Epidermal melanocyte (primary cell): ENCODE data around the gene SPTB.
"Not testable (repeated sequence)": the region's sequence is repeated elsewhere in the genome, so short reads cannot be mapped to it uniquely, and the experiment has no call there.

ENCODE experiments used
- DNase-seq: peaks from one replicate; pipeline ENCODE4 v3.0.0; 2011; ENCODE audit warnings: low spot score; ENCODE audit not compliant: insufficient read length

Gene SPTB

DNA sequence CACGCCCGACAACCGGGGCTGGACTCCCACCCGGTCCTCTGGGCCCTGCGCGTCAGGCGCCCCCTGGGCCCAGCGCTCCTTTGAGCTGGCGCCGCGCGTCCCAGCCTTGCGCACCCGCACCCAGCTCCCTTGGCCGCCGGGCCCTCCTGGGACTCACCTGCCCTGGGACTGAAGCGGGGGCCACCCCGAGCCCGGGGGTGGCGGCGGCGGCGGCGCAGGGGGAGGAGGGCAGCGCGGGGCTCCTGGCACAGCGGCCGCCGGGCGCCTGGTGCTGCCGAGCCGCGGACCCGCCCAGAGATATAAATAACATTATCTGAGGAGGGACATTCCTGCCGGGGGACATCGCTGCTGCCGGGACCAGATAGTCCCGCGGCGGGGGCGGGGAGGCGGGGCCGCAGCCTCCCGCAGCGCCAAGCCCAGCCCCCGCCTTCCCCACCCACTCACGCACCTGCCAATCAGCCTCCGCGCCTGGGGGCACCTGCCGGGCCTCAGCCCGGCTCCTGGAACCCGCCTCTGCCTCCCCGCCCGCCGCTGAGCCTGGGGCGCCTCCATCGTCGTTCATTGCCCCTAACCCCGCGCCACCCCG lies at the start of gene SPTB:
SPTB (minus strand) TSS at position 273 of the 586 bp plus-strand sequence. CDS start 56,813 bp downstream, outside the sequence.
- no peak for DNase-seq

DNA sequence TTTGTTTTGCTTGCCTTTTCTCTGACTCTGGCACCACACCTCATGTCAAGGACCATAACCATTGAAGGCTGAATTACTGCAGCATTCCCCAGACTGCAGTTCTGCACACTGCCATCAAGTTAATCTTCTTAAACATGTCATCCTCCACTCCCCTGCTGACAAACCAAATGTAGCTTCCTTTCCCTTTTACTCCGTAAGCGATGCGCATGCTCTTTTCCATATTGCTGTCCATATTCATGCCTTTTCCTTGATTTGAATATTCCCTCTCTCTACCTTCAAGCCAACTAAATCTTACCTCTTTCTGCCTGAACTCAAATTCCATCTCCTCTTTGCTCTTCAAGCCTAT lies 49.3 kb upstream of the SPTB start:
- no peak for DNase-seq

DNA sequence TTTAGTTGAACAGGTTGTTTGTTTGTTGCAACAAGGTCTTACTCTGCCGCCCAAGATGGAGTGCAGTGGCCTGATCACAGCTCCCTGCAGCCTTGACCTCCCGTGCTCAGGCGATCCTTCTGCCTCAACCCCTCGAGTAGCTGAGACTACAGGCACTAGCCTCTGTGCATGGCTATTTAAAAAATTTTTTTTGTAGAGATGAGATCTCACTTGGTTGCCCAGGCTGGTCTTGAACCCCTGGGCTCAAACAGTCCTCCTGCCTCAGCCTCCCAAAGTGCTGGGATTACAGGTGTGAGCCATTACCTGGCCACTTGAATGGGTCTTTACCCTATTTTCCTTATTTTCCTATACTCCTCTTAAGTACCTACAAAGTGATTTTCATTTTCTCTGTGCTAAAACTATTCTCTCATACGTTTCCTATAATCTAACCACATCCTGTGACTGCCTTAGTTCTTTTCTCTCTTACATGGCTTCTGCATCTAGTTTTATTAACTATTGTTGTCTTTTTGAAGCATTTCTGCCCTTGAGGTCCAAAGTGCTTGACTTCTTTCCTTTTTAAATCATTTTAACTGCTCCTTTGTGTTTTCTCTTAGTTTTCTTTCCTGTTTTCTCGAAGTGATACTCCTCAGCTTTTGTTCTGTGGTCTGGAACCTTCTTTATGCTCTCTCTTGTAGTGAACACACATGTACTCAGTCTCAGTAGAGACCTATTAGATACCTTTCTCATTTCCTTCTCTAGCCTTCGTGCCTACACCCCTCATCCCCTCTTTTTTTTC lies 48.7 kb upstream of the SPTB start:
- DNase-seq, result no peak

DNA sequence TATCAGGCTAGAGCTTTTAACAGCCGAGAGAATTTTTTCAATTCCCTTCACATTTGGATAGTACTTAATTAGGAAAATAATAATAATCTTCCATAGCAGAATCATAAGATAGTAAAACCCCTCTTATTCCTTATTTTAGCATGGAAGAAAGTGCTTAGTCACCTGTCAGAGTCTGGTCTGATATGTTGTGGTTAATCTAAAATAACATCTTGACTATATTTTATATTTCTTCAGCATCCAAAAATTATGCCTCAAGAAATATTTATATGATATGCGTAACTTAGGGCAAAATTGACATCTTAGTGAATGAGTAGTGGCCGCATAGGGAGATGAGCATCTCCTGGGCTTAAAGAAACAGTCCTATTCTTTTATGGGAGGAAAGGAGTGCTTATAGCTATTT lies 47.3 kb upstream of the SPTB start:
- no peak for DNase-seq

DNA sequence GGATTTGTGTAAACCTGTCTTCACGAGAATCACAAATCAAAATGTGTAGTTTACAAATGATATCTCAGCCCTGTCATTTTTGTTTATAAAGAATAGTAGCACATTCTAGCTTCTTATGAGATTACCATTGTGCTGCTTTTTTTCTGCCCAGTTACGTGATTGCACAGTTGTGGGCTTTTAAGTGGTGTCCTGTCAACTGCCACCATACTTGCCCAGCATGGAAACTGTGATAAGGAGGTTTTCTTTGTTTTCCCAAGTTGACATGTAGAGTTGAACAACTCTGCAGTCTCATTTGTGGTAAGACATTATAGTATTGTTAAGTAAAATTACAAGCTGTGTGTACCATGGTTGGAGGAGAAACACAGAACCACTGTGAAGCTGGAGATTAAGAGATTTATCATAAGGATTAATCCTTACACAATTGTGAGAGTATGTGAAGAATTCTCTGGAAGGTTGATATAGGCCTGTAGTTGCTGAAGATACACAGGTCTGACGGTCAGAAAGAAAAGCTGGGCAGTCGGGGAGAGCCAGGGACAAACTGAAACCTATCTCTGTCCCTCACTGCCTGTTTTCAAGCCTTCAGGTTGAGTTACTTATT lies 46.8 kb upstream of the SPTB start:
- no peak for DNase-seq

DNA sequence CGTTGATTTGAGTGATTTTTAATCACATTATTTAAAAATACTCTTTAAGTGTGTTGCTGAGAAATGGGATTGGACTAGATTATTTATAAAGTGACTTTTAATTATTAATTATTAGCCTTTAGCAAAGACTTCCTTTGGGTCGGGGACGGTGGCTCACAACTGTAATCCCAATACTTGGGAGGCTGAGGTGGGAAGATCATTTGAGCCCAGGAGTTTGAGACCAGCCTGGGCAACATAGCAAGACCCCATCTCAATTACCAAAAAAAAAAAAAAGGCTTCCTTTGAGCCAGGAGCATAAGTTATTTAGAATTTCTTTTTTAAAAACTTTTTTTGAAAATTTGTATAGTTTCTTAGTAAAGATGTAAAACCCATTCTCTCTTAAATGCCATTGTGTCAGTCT lies 43.3 kb upstream of the SPTB start:
- no peak for DNase-seq

DNA sequence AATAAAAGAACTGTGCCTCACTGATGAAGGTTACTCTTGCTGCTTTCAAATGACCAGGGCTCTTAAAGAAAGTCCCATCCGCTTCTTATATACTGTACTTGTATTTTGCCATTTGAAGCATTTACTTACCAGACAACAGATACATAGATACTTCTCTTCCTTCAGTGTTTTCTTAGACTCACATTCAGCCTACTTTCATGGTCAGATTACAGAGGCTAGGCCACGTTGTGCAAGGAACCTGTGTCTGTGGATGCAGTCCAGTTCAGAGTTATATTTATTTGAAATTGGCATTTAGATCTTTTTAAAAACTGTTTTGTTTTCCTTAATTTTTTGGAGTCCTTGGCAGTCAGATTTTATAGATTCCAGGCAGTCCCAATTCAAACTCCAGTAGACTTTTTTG lies 40.8 kb upstream of the SPTB start:
- no peak for DNase-seq

DNA sequence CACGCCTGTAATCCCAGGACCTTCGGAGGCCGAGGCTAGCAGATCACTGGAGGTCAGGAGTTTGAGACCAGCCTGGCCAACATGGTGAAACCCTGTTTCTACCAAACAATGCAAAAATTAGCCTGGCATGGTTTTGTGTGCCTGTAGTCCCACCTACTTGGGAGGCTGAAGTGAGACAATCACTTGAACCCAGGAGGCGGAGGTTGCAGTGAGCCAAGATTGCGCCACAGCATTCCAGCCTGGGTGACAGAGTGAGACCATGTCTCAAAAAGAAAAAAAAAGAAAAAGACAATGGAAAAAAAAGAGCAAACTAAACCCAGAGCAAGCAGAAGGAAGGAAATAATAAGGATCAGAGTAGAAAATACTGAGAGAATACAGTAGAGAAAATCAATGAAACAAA lies 39.9 kb upstream of the SPTB start:
- DNase-seq, result no peak

DNA sequence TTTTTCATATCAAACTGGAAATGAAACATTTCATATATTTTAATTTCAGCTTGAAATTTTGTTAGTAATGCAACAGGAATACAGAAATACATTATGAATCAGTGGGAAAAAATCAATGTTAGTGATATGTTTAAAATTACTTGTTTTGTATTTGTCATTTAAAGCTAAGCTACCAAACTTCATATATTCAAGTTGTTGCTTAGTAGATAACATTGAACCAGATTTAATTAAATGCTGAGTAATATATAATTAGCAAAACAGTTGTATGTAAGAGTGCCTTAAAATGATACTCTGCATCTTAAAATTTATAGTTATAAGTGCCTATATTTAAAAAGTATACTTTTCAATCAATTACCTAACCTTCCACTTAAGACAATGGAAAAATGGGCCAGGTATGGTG lies 39.5 kb upstream of the SPTB start:
- no peak for DNase-seq

DNA sequence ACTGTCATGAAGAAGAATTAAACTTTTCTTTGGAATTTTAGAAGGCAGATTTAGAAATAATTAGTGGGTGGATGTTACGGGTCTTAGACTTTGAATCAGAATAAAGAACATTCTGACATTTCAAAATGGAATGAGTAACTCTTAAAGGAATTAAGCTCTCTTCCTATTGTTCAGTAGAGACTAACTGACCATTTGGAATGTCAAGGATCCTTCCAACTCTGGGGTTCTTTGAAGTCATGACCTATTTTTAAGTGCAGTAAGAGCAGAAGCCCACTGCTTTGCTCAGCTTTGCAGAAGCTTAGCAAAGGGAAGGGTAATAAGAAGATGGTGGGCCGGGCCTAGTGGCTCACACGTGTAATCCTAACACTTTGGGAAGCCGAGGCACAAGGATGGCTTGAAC lies 38.5 kb upstream of the SPTB start:
- no peak for DNase-seq

DNA sequence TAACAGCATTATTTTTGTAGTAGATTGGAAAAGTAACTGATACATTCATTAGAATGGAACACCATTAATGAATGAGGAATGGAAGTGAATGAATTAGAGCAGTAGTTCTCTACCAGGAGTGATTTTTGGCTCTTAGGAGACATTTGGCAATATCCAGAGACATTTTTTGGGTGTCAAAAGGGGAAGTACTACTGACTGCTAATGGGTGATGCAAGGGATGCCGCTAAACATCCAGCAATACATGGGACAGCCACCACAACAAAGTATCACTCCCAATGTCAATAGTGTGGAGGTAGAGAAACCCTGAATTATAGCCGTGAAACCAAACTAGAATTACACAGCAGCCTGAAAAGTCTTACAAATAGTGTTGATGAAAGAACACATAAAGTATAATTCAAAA lies 36.1 kb upstream of the SPTB start:
- DNase-seq, result no peak

DNA sequence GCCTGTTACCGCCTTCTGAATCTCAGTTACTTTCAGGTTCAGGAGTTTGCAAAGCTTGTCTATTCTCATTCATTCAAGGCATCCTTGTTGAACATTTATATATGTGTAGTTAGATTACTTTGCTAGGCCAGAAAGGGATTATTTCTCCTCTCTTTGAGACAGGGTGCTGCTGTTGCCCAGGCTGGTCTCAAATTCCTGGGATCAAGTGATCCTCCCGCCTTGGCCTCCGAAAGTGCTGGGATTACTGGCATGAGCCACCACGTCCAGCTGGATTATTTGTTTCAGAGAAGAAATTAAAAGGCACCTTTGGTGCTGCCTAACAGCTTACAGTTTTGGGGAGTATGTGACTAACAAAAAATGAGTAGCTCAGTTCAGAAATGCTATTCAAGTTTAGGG lies 35.3 kb upstream of the SPTB start:
- no peak for DNase-seq

DNA sequence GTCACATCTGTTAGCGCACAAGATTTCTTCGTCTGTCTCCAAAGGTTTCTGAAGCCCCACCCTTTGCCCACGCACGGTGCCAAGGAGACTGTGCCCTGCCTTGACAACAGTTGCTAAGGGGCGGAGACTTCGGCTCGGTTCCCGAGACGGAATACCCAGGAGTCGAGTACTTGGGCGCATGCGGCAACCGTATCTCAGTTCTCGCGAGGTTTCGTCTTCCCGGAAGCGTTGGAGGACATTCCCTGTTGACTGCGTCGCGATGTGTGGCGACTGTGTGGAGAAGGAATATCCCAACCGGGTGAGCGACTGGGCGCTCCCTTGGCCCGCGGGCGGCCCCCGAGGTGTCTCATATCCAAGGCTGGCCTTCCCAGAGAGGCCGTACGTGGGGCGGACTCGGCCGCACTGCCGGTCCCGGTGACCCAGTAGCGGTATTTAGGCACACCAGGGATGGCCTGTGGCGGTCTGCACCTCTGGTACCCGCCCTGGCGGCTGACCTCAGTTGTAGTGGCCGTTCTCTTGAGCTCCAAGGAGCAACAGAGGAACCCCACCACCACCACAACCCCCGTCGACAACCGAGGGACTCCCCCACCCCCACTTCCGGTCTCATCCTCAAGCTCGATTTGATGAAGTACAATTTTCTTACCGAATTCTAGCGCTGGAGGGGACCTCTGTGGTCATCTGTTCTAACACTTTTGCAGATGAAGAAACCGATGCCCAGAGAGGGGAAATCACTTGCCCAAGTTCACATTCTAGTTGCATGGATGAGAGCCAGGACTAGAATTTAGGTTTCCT lies 34.7 kb upstream of the SPTB start, which contains the start of gene CHURC1:
CHURC1 (plus strand) TSS at position 219 of the 792 bp plus-strand sequence; CDS start at position 260, 41 bp downstream.
- peak; percentile 81 for DNase-seq

DNA sequence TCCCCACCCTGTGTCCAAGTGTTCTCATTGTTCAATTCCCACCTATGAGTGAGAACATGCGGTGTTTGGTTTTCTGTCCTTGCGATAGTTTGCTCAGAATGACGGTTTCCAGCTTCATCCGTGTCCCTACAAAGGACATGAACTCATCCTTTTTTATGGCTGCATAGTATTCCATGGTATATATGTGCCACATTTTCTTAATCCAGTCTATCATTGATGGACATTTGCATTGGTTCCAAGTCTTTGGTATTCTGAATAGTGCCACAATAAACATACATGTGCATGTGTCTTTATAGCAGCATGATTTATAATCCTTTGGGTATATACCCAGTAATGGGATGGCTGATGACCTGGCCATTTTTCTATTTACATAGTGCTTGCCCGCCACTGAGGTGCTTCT lies 33.8 kb upstream of the SPTB start:
- not testable (repeated sequence) for DNase-seq

DNA sequence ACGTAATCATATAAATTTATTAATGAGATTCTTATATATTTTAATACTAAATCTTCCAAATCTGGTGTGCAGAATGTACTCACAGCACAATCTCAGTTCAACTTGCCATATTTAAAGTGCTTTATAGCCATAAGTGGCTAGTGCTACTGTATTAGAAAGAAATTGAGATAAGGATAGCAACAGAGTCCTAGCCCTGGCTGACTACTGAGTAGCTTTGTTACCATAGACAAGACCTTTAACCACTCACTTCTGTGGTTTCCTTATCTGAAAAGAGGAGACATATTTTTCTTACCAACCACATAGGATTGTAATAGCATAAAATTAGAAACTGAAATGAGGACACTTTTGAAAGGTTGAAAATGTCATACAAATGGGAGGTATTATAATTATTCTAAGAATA lies 32.6 kb upstream of the SPTB start:
- no peak for DNase-seq

DNA sequence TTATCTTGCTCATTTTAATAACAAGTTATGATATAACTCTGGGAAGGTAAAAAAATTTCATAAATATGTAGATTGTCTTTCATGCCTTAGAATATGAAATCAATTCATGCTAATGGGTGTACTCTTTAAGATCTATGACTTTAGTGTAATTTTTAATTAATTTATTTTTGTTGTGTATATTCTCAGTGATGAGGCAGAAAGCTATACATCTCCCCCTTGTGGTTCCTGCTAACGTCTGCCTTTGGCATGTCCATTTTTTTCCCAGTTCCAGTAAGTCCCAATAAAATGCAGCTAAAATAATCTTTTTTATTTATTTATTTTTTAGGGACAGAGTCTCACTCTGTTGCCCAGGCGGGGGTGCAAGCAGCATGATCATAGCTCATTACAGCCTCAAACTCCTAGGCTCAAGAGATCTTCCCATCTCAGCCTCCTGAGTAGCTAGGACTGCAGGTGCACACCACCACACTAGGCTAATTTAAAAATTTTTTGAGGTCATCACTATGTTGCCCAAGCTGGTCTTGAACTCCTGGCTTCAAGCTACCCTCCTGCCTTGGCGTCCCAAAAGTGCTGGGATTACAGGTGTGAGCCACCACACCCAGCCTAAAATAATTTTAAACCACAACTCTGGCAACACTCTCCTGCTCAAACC lies 31.3 kb upstream of the SPTB start:
- no peak for DNase-seq

DNA sequence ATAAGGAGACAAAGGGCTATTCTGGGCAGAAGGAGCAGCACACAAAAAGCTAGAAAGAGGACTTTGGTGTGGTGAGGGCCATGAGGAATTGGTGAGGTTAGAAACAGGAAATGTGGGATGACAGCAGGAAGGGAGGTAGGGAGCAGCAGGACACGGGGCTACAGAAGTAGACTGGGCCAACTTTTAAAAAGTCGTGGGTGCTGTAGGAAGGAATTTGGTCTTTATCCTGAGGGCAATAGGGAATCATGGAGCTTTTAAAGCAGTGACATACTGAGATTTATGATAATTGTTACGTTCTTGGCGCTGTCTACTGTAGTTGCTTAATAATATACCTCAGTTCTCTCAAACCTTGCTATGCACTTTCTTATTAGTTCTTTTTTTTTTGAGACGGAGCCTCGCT lies 26.3 kb upstream of the SPTB start:
- no peak for DNase-seq

DNA sequence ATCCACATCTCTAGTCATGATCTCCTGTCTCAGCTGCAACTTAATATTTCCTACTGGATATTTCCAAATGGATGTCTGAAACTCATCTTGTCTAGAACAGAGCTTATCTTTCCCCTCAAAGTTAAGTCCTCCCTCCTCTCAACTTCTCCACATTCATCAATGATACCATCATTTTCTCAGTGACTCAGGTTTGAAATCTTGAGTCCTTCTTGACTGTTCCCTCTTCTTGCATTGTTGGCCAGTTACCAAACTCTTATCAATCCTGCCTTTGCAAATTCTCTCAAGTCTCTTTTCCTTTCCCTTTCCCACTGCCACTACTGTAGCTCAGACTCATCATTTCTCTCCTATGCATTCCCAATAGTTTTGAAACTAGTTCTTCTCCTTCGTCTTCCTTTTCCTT lies 20.3 kb upstream of the SPTB start:
- no peak for DNase-seq

DNA sequence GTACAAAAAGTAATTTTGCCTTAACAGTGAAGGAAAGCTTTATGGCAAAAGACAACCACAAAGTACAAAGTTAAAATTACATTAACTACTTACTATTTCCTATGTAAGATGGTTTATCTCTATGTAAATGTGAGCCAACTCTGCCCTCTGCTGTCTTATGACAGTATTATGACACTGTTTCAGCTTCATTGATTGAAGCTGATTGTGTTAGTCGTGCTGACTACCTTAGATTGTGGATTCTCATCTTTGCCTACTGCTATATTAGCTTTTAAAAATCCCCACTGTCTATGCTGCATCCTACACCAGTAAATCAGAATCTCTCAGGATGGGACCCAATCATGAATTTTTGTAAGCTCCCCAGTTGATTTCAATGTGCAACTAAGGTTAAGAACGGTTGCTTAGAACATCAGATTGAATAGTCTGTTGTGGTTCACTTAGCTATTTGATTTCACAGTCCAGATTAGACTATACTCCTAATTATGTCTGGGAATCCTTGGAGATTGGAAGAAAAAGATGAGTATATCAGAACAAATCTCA lies 12.2 kb upstream of the SPTB start:
- DNase-seq, result peak; percentile 51

DNA sequence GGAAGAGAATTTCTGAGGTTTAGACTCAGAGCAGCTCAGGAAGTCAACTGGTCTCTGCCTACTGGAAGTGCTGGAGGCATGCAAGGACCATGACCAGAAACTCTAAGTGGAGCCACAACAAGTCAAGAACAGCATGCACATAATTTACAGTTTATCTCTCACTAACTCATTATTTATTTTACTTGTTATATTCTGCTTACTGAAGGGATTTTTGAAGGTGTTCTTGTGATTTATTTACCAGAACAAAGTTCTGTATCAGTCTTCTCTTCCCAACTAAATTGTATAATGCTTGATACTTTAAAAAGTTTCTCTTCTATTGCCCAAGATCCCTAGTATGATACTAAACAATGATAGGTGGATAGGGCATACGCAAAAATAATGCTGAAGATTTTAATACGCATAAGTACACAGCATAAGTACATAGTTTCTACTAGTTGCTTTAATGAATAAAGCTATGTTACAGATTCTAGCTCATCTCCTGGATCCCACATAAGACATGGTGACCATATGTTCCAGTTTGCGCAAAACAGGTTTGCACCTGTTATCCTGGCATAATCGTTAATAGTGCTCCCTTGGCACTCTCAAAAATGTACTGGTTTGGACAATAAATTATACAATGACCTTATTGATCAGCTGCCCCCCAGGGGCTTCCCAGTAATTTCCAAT lies 11.6 kb upstream of the SPTB start:
- DNase-seq, result no peak

DNA sequence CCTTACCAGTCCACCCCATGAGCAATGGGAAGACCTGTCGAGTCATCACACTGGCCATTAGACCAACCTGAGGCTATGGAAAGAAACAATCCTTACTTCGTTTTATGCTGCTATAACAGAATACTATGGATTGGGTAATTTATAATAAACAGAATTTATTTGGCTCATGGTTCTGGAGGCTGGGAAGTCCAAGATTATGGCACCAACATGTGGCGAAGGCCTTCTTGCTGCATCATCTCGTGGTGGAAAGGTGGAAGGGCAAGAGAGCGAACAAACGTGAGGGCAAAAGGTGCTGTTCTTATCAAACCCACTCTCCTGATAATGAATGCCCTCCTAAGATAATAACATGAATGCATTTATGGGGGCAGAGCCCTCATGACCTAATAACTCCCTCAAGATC lies 9.6 kb upstream of the SPTB start:
- no peak for DNase-seq
